GM21529 (cell line): ENCODE data around the gene FXYD6.
A peak's percentile ranks its signal among the peaks of the same experiment; 100 is the strongest.

Experiments
- ATAC-seq: cut with Tn5 transposase; IDR thresholded peaks from one replicate; pipeline ENCODE4 v1.9.1; 2021; ENCODE audit not compliant: unreplicated experiment

FXYD6 gene

GRCh38 chr11:117910941-117911655, 34.6 kb upstream of the FXYD6 start:
- ATAC-seq = no peak

- no peak for ATAC-seq
Observed at GRCh38 chr11:117910525-117910924, 34.1 kb upstream of the FXYD6 start.

- ATAC-seq = no peak
Observed at GRCh38 chr11:117909611-117910382, 33.3 kb upstream of the FXYD6 start.

GRCh38 chr11:117908959-117909610, 32.6 kb upstream of the FXYD6 start:
- no peak for ATAC-seq

GRCh38 chr11:117908109-117908895, 31.8 kb upstream of the FXYD6 start:
- no peak for ATAC-seq

- ATAC-seq = peak; percentile 66
Observed at GRCh38 chr11:117907276-117908108, 31.0 kb upstream of the FXYD6 start.

GRCh38 chr11:117906710-117907109, 30.3 kb upstream of the FXYD6 start:
- ATAC-seq = no peak

GRCh38 chr11:117906126-117906525, 29.7 kb upstream of the FXYD6 start:
- ATAC-seq = no peak

GRCh38 chr11:117905524-117905923, 29.1 kb upstream of the FXYD6 start:
- no peak for ATAC-seq

- ATAC-seq = no peak
Observed at GRCh38 chr11:117903505-117904382, 27.3 kb upstream of the FXYD6 start.

- ATAC-seq = no peak
Observed at GRCh38 chr11:117902001-117902845, 25.8 kb upstream of the FXYD6 start.

- no peak for ATAC-seq
Observed at GRCh38 chr11:117901601-117902000, 25.1 kb upstream of the FXYD6 start.

- no peak for ATAC-seq
Observed at GRCh38 chr11:117900720-117901440, 24.4 kb upstream of the FXYD6 start.

GRCh38 chr11:117900121-117900648, 23.7 kb upstream of the FXYD6 start:
- ATAC-seq = peak; percentile 55

- ATAC-seq = no peak
Observed at GRCh38 chr11:117898059-117898458, 21.6 kb upstream of the FXYD6 start.

GRCh38 chr11:117892651-117893050, 16.2 kb upstream of the FXYD6 start:
- ATAC-seq = no peak

GRCh38 chr11:117891362-117891761, 14.9 kb upstream of the FXYD6 start:
- ATAC-seq = no peak
